Upper lobe of left lung (tissue), 6 donors: ENCODE data around the gene TMEM168. TPM values are rescaled to one million over a fixed set of nuclear protein-coding genes. Genes with fewer than 3 reads are reported as not detected.

ENCODE experiments used
- ATAC-seq, 2 donors: fragments of 200-7000 bp; cut with Tn5 transposase; one replicate each; pipeline ENCODE4 v1.9.1; 2022; ENCODE audit warnings: mild to moderate bottlenecking in 2 of 2, moderate library complexity in 2 of 2; ENCODE audit not compliant: low FRiP score in 2 of 2
- DNase-seq, 2 donors: peaks; one replicate each; pipeline ENCODE4 v3.0.0-alpha.2; 2019 to 2020
- H3K27ac ChIP-seq, 4 donors: fragments of 200-600 bp; sonication (generic); one replicate each; pipeline ENCODE4 v1.5.1; 2016 to 2019
- H3K27me3 ChIP-seq, 4 donors: fragments of 200-600 bp; sonication (generic); one replicate each; pipeline ENCODE4 v1.5.1; 2017 to 2019
- H3K36me3 ChIP-seq, 4 donors: fragments of 200-600 bp; sonication (generic); one replicate each; pipeline ENCODE4 v1.5.1; 2016 to 2019
- H3K4me1 ChIP-seq, 4 donors: fragments of 200-600 bp; sonication (generic); one replicate each; pipeline ENCODE4 v1.5.1; 2018 to 2019
- H3K4me3 ChIP-seq, 4 donors: fragments of 200-600 bp; sonication (generic); one replicate each; pipeline ENCODE4 v1.5.1; 2017 to 2019; ENCODE audit warnings: mild to moderate bottlenecking in 2 of 4, moderate library complexity in 1 of 4
- H3K9me3 ChIP-seq, 4 donors: fragments of 200-600 bp; sonication (generic); one replicate each; pipeline ENCODE4 v1.5.1; 2018 to 2019
- CTCF ChIP-seq, 6 experiments: fragments of 450-650 bp in 4 of 6; fragments of 200-600 bp in 2 of 6; sonication (generic) in 2 of 6; IDR thresholded peaks; one replicate each; pipeline ENCODE4 v1.5.1; 2016 to 2019; ENCODE audit warnings: antibody characterized with exemption in 6 of 6
- EP300 ChIP-seq, 4 donors: sonication (generic); formaldehyde crosslinking; IDR thresholded peaks; one replicate each; pipeline ENCODE4 v1.5.1; 2017; ENCODE audit warnings: antibody characterized with exemption in 4 of 4, control low read depth in 2 of 4
- POLR2A ChIP-seq, 4 donors: fragments of 450-650 bp; IDR thresholded peaks; one replicate each; pipeline ENCODE4 v1.5.1; 2016 to 2017; ENCODE audit warnings: antibody characterized with exemption in 4 of 4, mild to moderate bottlenecking in 2 of 4
- POLR2AphosphoS5 ChIP-seq, 2 donors: sonication (generic); formaldehyde crosslinking; IDR thresholded peaks; one replicate each; pipeline ENCODE4 v1.5.1; 2017; ENCODE audit warnings: antibody characterized with exemption in 2 of 2
- WGBS, 2 donors: methylation state at CpG; one replicate each; pipeline ENCODE4 v1.1.5; 2017 to 2018; 5-methylcytosine and 5-hydroxymethylcytosine counted together
- total RNA-seq, 6 donors: library from RNA; depleted of rRNA in 4 of 6; stranded (reverse); fragments of >200 nt in 4 of 6; gene quantifications; one replicate each; pipeline versions ENCODE4 v1.1.0 to v1.2.1, GENCODE V29; 2016 to 2021
- donor health status: DM: no; HTN: no; CAD: no; lungs with moderate emphysema.
- donor health status: DM: no; HTN: yes; CAD: no; lungs with severe emphysema.

The TMEM168 gene
- total RNA-seq, 6 donors from 2014 or later = 9.5 to 33.0 (median 20.4) TPM

DNA sequence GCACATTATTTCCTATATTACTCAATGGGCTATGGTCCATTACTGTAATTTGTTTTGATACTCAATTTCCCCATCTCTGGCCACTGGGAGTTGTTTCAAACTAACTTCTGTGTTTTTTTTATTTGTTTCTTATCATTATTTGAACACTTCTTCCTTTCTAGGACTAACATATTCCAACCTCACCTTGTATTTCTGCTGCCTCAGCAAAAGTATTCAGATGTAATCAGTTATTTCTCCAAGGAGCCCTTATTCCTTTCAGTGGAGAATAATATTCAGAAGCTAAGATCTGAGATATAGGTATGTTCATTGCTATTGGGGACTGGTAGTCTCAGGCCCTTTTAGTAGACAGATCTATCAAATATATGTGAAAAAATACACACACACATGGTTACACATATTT lies 36.9 kb downstream of the TMEM168 start:
- Histone ChIP-seq H3K36me3 (no peaks in the 10 kb centered on the region), H3K4me3 (no peak overlapping the region), H3K27ac (no peak overlapping the region), H3K9me3 (no peaks in the 10 kb centered on the region), H3K27me3 (no peaks in the 10 kb centered on the region), H3K4me1 (no peaks in the 10 kb centered on the region)
- ATAC-seq (no peak), DNase-seq (no peak)
- no peak for TF ChIP-seq CTCF (IDR thresholded peaks at IDR 0.05)
- no peak for TF ChIP-seq EP300 (IDR thresholded peaks at IDR 0.05)
- no peak for TF ChIP-seq POLR2A (IDR thresholded peaks at IDR 0.05)
- no peak for TF ChIP-seq POLR2AphosphoS5 (IDR thresholded peaks at IDR 0.05)

- Histone ChIP-seq H3K9me3 (no peaks in the 10 kb centered on the region), H3K27me3 (no peaks in the 10 kb centered on the region), H3K36me3 (no peaks in the 10 kb centered on the region), H3K4me1 (no peaks in the 10 kb centered on the region), H3K4me3 (no peak overlapping the region), H3K27ac (no peak overlapping the region)
- WGBS, 2 donors = 86 to 96% methylated on average over 3 of the region's 3 CpGs
- DNase-seq = no peak
- no peak for ATAC-seq
- TF ChIP-seq EP300 (IDR thresholded peaks at IDR 0.05) (no peak), POLR2A (IDR thresholded peaks at IDR 0.05) (no peak), CTCF (IDR thresholded peaks at IDR 0.05) (no peak), POLR2AphosphoS5 (IDR thresholded peaks at IDR 0.05) (no peak)
These were observed 37.6 kb downstream of the TMEM168 start for GRCh38 chr7:112752576-112752975.

GRCh38 chr7:112749775-112750174 lies 40.4 kb downstream of the TMEM168 start:
- H3K4me1 ChIP-seq = no peaks in the 10 kb centered on the region
- ATAC-seq = no peak
- H3K27me3 ChIP-seq = no peaks in the 10 kb centered on the region
- no peaks in the 10 kb centered on the region for H3K9me3 ChIP-seq
- H3K4me3 ChIP-seq = no peak overlapping the region
- no peak for DNase-seq
- H3K36me3 ChIP-seq = no peaks in the 10 kb centered on the region
- no peak overlapping the region for H3K27ac ChIP-seq
- TF ChIP-seq EP300 (IDR thresholded peaks at IDR 0.05) = no peak
- TF ChIP-seq CTCF (IDR thresholded peaks at IDR 0.05) = no peak
- no peak for TF ChIP-seq POLR2AphosphoS5 (IDR thresholded peaks at IDR 0.05)
- TF ChIP-seq POLR2A (IDR thresholded peaks at IDR 0.05) = no peak
- 72 to 79% methylated on average over 2 of the region's 2 CpGs for WGBS, 2 donors

- Histone ChIP-seq H3K4me1 (no peaks in the 10 kb centered on the region), H3K36me3 (no peaks in the 10 kb centered on the region), H3K4me3 (no peak overlapping the region), H3K27me3 (no peaks in the 10 kb centered on the region), H3K9me3 (no peaks in the 10 kb centered on the region), H3K27ac (no peak overlapping the region)
- no peak for DNase-seq
- ATAC-seq = no peak
- TF ChIP-seq CTCF (IDR thresholded peaks at IDR 0.05) (no peak), POLR2A (IDR thresholded peaks at IDR 0.05) (no peak), POLR2AphosphoS5 (IDR thresholded peaks at IDR 0.05) (no peak), EP300 (IDR thresholded peaks at IDR 0.05) (no peak)
These were observed 41.8 kb downstream of the TMEM168 start for GRCh38 chr7:112748381-112748780.

DNA sequence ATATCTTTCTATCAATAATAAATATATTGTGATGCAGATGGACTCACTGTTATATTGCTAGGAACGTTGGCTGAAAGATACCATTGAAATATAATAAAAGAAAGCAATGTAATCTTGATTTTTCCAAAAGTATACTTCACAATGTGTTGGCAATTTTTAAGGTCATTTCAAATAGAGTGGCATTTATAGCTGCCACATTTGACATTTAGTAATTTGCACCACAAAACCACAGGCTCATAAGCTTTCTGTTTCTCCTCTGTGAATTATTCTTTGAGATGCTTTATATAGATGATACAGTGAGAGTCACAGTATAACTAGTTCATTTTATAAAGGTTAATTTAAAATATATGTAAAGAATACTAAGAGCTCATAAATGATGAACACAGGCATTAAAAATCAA lies 44.6 kb downstream of the TMEM168 start:
- no peak for ATAC-seq
- no peak overlapping the region for H3K4me3 ChIP-seq
- no peaks in the 10 kb centered on the region for H3K9me3 ChIP-seq
- no peak for DNase-seq
- TF ChIP-seq POLR2AphosphoS5 (IDR thresholded peaks at IDR 0.05) (no peak), CTCF (IDR thresholded peaks at IDR 0.05) (no peak), POLR2A (IDR thresholded peaks at IDR 0.05) (no peak), EP300 (IDR thresholded peaks at IDR 0.05) (no peak)
- WGBS, 2 donors = 69 to 77% methylated on average over 1 of the region's 1 CpG
- no peak overlapping the region for H3K27ac ChIP-seq
- H3K4me1 ChIP-seq = no peaks in the 10 kb centered on the region
- no peaks in the 10 kb centered on the region for H3K27me3 ChIP-seq
- H3K36me3 ChIP-seq = no peaks in the 10 kb centered on the region
